Right lobe of liver (tissue), 6 donors: Measurements from ENCODE around the gene FLOT2. TPM values are rescaled to one million over a fixed set of nuclear protein-coding genes. Genes with fewer than 3 reads are reported as not detected.
"Not testable (repeated sequence)": the region's sequence is repeated elsewhere in the genome, so short reads cannot be mapped to it uniquely, and the experiment has no call there.

Source experiments
- ATAC-seq, 4 donors: fragments of 200-7000 bp; cut with Tn5 transposase; one replicate each; pipeline ENCODE4 v1.9.1; 2020; ENCODE audit warnings: mild to moderate bottlenecking in 4 of 4, moderate library complexity in 4 of 4
- DNase-seq, 3 donors: peaks; one replicate each; pipeline ENCODE4 v3.0.0-alpha.2; 2020
- H3K27ac ChIP-seq, 3 donors: fragments of 200-600 bp; one replicate each; pipeline ENCODE4 v1.8.0; 2022
- H3K27me3 ChIP-seq, 2 donors: fragments of 200-600 bp; one replicate each; pipeline ENCODE4 v1.8.0; 2022
- H3K36me3 ChIP-seq, 4 donors: fragments of 200-600 bp; sonication (generic) in 1 of 4; one replicate each; pipeline versions ENCODE4 v1.5.1 to v1.8.0; 2017 to 2022; ENCODE audit warnings: control low read depth in 1 of 4
- H3K4me1 ChIP-seq, 4 donors: fragments of 200-600 bp; sonication (generic) in 1 of 4; one replicate each; pipeline versions ENCODE4 v1.5.1 to v1.8.0; 2017 to 2022; ENCODE audit warnings: control low read depth in 1 of 4
- H3K4me3 ChIP-seq, 3 donors: fragments of 200-600 bp; one replicate each; pipeline ENCODE4 v1.8.0; 2022
- H3K9me3 ChIP-seq, 4 donors: fragments of 200-600 bp; sonication (generic) in 1 of 4; one replicate each; pipeline versions ENCODE4 v1.5.1 to v1.8.0; 2017 to 2022; ENCODE audit warnings: control low read depth in 1 of 4
- POLR2A ChIP-seq: fragments of 450-650 bp; IDR thresholded peaks from one replicate; pipeline ENCODE4 v1.6.1; 2017; ENCODE audit warnings: antibody characterized with exemption, mild to moderate bottlenecking
- WGBS: methylation state at CpG from one replicate; pipeline ENCODE4 v1.1.6; 2018; ENCODE audit warnings: low coverage, low lambda C conversion rate; ENCODE audit not compliant: insufficient coverage; ENCODE audit errors: missing lambda C conversion rate; 5-methylcytosine and 5-hydroxymethylcytosine counted together
- intact Hi-C, 2 donors: fragments of 100-400 bp; cut with DNase I; formaldehyde crosslinking; loops; one replicate each; pipeline versions ENCODE4 v1.11.2 to v1.14.1; 2022
- total RNA-seq, 6 experiments: library from RNA; depleted of rRNA in 2 of 6; stranded (reverse); fragments of >200 nt in 2 of 6; fragmentation: NEBNext Ultra II Directional in 3 of 6; extraction: Animal tissue kit (Norgen Biotek cat#: 25700) in 3 of 6; gene quantifications; one replicate each; pipeline versions ENCODE4 v1.1.0 to v1.2.4, GENCODE V29; 2016 to 2023
- TF ChIP-seq, protein P1 (sequence below), 4 donors: fragments of 200-600 bp in 3 of 4; fragments of 450-650 bp in 1 of 4; IDR thresholded peaks; one replicate each; pipeline versions ENCODE4 v1.5.1 to v1.8.0; 2016 to 2022; ENCODE audit warnings: antibody characterized with exemption in 4 of 4, mild to moderate bottlenecking in 2 of 4
- donor health status: DM: no; HTN: yes; CAD: no.
- donor health status: DM: no; HTN: no; CAD: no.
- donor health status: DM: no; HTN: no; CAD: no.
- donor health status: DM: no; HTN: yes; CAD: no.
- donor health status: DM: no; HTN: yes; CAD: no.

FLOT2 gene
- total RNA-seq, 6 experiments from 2014 or later = 64.9 to 131 (median 82.8) TPM

DNA sequence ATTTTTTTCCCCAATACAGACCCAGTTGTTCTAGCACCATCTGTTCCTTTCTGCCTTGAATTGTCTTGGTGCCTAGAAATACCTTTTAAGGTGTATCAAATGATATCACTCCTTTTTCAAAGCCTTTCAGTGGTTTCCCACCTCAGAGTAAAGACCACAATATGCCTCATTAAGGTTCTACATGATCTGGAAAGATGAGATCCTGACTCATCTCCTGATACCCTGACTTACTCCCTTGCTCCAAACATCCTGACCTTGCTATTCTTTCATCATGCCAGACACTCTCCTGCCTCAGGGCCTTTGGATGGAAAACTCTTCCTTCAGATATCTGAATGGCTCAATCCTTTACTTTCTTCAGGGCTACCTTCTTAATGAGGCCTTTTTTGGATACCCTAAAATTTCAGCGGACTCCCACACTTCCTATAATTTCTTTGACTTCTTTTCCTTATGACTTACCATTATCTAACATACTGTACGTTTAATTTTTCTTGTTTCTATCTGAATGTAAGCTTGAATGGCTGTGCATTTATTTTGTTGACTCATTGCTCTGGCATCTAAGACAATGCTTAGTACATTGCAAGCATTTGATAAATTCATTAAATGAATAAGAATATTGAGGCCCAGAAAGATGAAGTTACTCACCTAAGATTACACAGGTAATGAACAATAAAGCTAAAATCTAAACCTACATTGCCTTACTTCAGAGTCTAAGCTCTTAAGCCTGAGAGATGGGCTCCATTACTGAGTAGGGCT, 19.2 kb downstream of the FLOT2 start:
- no peak for DNase-seq
- no peak for ATAC-seq
- Histone ChIP-seq H3K27ac (no peak overlapping the region), H3K36me3 (peaks cover 12 to 40% (median 24%) of the 10 kb centered on the region in 4 donors), H3K4me1 (no peaks in the 10 kb centered on the region), H3K27me3 (no peaks in the 10 kb centered on the region), H3K4me3 (no peak overlapping the region), H3K9me3 (no peaks in the 10 kb centered on the region)
- TF ChIP-seq, protein P1, sequence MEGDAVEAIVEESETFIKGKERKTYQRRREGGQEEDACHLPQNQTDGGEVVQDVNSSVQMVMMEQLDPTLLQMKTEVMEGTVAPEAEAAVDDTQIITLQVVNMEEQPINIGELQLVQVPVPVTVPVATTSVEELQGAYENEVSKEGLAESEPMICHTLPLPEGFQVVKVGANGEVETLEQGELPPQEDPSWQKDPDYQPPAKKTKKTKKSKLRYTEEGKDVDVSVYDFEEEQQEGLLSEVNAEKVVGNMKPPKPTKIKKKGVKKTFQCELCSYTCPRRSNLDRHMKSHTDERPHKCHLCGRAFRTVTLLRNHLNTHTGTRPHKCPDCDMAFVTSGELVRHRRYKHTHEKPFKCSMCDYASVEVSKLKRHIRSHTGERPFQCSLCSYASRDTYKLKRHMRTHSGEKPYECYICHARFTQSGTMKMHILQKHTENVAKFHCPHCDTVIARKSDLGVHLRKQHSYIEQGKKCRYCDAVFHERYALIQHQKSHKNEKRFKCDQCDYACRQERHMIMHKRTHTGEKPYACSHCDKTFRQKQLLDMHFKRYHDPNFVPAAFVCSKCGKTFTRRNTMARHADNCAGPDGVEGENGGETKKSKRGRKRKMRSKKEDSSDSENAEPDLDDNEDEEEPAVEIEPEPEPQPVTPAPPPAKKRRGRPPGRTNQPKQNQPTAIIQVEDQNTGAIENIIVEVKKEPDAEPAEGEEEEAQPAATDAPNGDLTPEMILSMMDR (IDR thresholded peaks at IDR 0.05) = no peak
- TF ChIP-seq POLR2A = no peak
- WGBS = 83% methylated on average over 2 of the region's 2 CpGs
- intact Hi-C loops = no loop called here

DNA sequence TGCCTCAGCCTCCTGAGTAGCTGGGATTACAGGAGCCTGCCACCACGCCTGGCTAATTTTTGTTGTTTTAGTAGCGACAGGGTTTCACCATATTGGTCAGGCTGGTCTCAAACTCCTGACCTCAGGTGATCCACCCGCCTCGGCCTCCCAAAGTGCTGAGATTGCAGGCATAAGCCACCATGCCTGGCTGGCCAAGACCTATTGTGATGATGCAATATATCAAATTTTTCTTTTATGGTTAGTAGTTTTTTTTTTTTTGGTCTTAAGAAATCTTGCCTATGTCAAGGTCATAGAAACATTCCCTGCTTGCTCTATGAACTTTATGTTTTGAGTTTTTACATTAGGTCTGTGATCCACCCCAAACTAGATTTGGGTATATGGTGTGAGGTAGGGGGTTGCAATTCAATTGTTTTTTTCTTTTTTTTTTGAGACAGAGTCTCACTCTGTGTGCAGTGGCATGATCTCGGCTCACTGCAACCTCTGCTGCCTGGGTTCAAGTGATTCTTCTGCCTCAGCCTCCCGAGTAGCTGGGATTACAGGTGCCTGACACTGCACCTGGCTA, 20.3 kb downstream of the FLOT2 start:
- H3K27me3 ChIP-seq, H3K9me3 ChIP-seq, DNase-seq, intact Hi-C loops, H3K4me3 ChIP-seq, H3K4me1 ChIP-seq, H3K27ac ChIP-seq, ATAC-seq: not testable (repeated sequence)
- H3K36me3 ChIP-seq = peaks cover 12 to 31% (median 20%) of the 10 kb centered on the region in 4 donors
- 63% methylated on average over 3 of the region's 6 CpGs for WGBS

GRCh38 chr17:28875848-28876550, 21.5 kb downstream of the FLOT2 start:
- H3K27ac ChIP-seq = no peak overlapping the region
- 64% methylated on average over 1 of the region's 1 CpG for WGBS
- intact Hi-C loops = no loop called here

DNA sequence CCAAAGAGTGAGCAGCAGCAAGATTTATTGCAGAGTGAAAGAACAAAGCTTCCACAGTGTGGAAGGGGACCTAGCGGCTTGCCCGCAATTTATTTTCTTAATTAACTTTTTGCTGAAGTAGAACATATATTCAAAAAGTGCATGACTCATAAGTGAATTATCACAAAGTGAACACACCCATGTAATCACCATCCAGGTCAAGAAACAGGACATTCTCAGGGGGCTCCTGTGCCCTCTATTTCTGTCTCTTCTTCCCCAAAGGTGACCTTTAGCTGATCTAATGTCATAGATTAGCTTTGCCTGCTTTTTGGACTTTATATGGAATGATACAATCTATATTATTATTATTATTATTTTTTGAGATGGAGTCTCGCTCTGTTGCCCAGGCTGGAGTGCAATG, 22.8 kb downstream of the FLOT2 start:
- H3K4me3 ChIP-seq = no peak overlapping the region
- DNase-seq (no peak), ATAC-seq (no peak)
- H3K4me1 ChIP-seq = no peaks in the 10 kb centered on the region
- WGBS = 74% methylated on average over 3 of the region's 3 CpGs
- no peak overlapping the region for H3K27ac ChIP-seq
- intact Hi-C loops = no loop called here
- H3K9me3 ChIP-seq = no peaks in the 10 kb centered on the region
- TF ChIP-seq, protein P1 (IDR thresholded peaks at IDR 0.05) = no peak
- no peak for TF ChIP-seq POLR2A
- peaks cover 0 to 6% (median 2%) of the 10 kb centered on the region in 4 donors for H3K36me3 ChIP-seq
- H3K27me3 ChIP-seq = no peaks in the 10 kb centered on the region

More at GRCh38 chr17:28875848-28876550, 21.5 kb downstream of the FLOT2 start:
- TF ChIP-seq POLR2A = no peak
- TF ChIP-seq, protein P1 (IDR thresholded peaks at IDR 0.05) = no peak
- no peak for DNase-seq
- Histone ChIP-seq H3K27me3 (no peaks in the 10 kb centered on the region), H3K4me3 (no peak overlapping the region), H3K36me3 (peaks cover 1 to 18% (median 9%) of the 10 kb centered on the region in 4 donors), H3K9me3 (no peaks in the 10 kb centered on the region), H3K4me1 (no peaks in the 10 kb centered on the region)
- ATAC-seq = peak in 1 of 4 donors; percentile 18

GRCh38 chr17:28873839-28874238, 23.7 kb downstream of the FLOT2 start:
- ATAC-seq (no peak), DNase-seq (no peak)
- Histone ChIP-seq H3K27me3 (no peaks in the 10 kb centered on the region), H3K4me1 (no peaks in the 10 kb centered on the region), H3K27ac (no peak overlapping the region), H3K9me3 (no peaks in the 10 kb centered on the region), H3K36me3 (no peaks in the 10 kb centered on the region), H3K4me3 (no peak overlapping the region)
- TF ChIP-seq, protein P1 (IDR thresholded peaks at IDR 0.05) = no peak
- TF ChIP-seq POLR2A = no peak
- 84% methylated on average over 5 of the region's 7 CpGs for WGBS
- intact Hi-C loops = no loop called here
